SK-N-SH (cell line): Measurements from ENCODE around the gene NR2E3. TPM values are rescaled to one million over a fixed set of nuclear protein-coding genes. Genes with fewer than 3 reads are reported as not detected.

Source experiments
- CTCF ChIA-PET: fragments of 300-600, 350-600 bp; formaldehyde crosslinking; extraction: SDS; loops from one replicate; lab custom pipeline; 2021; lab: Yijun Ruan, JAX
- POLR2A ChIA-PET: fragments of 350-600 bp; sonication (Branson Sonifier 250); formaldehyde crosslinking; extraction: SDS; loops from one replicate; lab custom pipeline; 2020; ENCODE audit warnings: antibody characterized with exemption, inconsistent platforms; lab: Yijun Ruan, JAX
- DNase-seq: peaks from one replicate; pipeline ENCODE4 v3.0.0; 2012
- H2AFZ ChIP-seq: fragments of 200-600 bp; sonication (generic); 2 replicates; pipeline ENCODE4 v1.8.1; 2016; ENCODE audit warnings: antibody characterized with exemption, mild to moderate bottlenecking, low read depth
- H3F3A ChIP-seq: fragments of 200-600 bp; sonication (generic); replicated peaks from 2 replicates; pipeline ENCODE3; 2016; ENCODE audit warnings: antibody characterized with exemption, mild to moderate bottlenecking; ENCODE audit not compliant: insufficient read depth
- H3K27ac ChIP-seq, 2 experiments: fragments of 200-500 bp in 1 of 2; fragments of 200-600 bp in 1 of 2; sonication (Bioruptor generic) in 1 of 2; sonication (generic), shearing (Covaris generic) in 1 of 2; 2 replicates each; pipeline versions ENCODE4 v1.5.1 to v1.6.1; 2014 to 2016; ENCODE audit warnings: low read depth in 2 of 2, inconsistent platforms in 1 of 2, low read length in 1 of 2, mild to moderate bottlenecking in 1 of 2, mixed read lengths in 1 of 2
- H3K27me3 ChIP-seq: fragments of 200-600 bp; sonication (generic), shearing (Covaris generic); 2 replicates; pipeline ENCODE4 v1.6.1; 2016; ENCODE audit warnings: mixed run types; ENCODE audit not compliant: insufficient read depth
- H3K36me3 ChIP-seq, 2 experiments: fragments of 200-500 bp in 1 of 2; fragments of 200-600 bp in 1 of 2; sonication (Bioruptor generic) in 1 of 2; sonication (generic) in 1 of 2; replicated peaks in 1 of 2; 2 replicates each; pipeline versions ENCODE3 to v1.5.1; 2014 to 2016; ENCODE audit warnings: low read length in 1 of 2, mild to moderate bottlenecking in 1 of 2; ENCODE audit not compliant: insufficient read depth in 2 of 2, control insufficient read depth in 1 of 2
- H3K4me1 ChIP-seq, 2 experiments: fragments of 200-500 bp in 1 of 2; fragments of 200-600 bp in 1 of 2; sonication (Bioruptor generic) in 1 of 2; sonication (generic), shearing (Covaris generic) in 1 of 2; 2 replicates each; pipeline versions ENCODE4 v1.5.1 to v1.6.1; 2014 to 2016; ENCODE audit warnings: low read depth in 1 of 2, low read length in 1 of 2, mixed run types in 1 of 2; ENCODE audit not compliant: insufficient read depth in 2 of 2, control insufficient read depth in 1 of 2
- H3K4me2 ChIP-seq: fragments of 200-600 bp; sonication (generic), shearing (Covaris generic); 2 replicates; pipeline ENCODE4 v1.6.1; 2017; ENCODE audit warnings: mixed run types
- H3K4me3 ChIP-seq, 2 experiments: fragments of 200-500 bp in 1 of 2; fragments of 200-600 bp in 1 of 2; sonication (Bioruptor generic) in 1 of 2; sonication (generic), shearing (Covaris generic) in 1 of 2; 2 replicates each; pipeline versions ENCODE4 v1.5.1 to v1.8.1; 2014 to 2016; ENCODE audit warnings: low read depth in 2 of 2, inconsistent platforms in 1 of 2, low read length in 1 of 2, mild to moderate bottlenecking in 1 of 2, mixed read lengths in 1 of 2, moderate library complexity in 1 of 2
- H3K79me2 ChIP-seq: fragments of 200-600 bp; sonication (generic); 2 replicates; pipeline ENCODE4 v1.8.1; 2017; ENCODE audit warnings: mild to moderate bottlenecking; ENCODE audit not compliant: insufficient read depth
- H3K9ac ChIP-seq: fragments of 200-600 bp; sonication (generic); 2 replicates; pipeline ENCODE4 v1.6.1; 2017; ENCODE audit warnings: mixed run types
- H3K9me2 ChIP-seq: fragments of 200-600 bp; sonication (generic); 2 replicates; pipeline ENCODE4 v1.6.1; 2017; ENCODE audit warnings: mixed run types
- H3K9me3 ChIP-seq: fragments of 200-600 bp; sonication (generic); 2 replicates; pipeline ENCODE4 v1.6.1; 2017; ENCODE audit warnings: mixed run types, mild to moderate bottlenecking, moderate library complexity
- H4K20me1 ChIP-seq: fragments of 200-600 bp; sonication (generic); 2 replicates; pipeline ENCODE4 v1.6.1; 2017; ENCODE audit warnings: mild to moderate bottlenecking, mixed run types; ENCODE audit not compliant: insufficient read depth
- CTCF ChIP-seq: fragments of 200-600 bp; sonication (generic); IDR thresholded peaks from 2 replicates; pipeline ENCODE4 v1.6.1; 2017; ENCODE audit warnings: antibody characterized with exemption, mild to moderate bottlenecking, moderate library complexity
- FOXJ3 ChIP-seq: sonication (generic); formaldehyde crosslinking; IDR thresholded peaks from 2 replicates; pipeline ENCODE4 v1.5.1; 2020; ENCODE audit warnings: mild to moderate bottlenecking, missing genetic modification reagents
- GATA2 ChIP-seq: sonication (generic); formaldehyde crosslinking; IDR thresholded peaks from 2 replicates; pipeline ENCODE4 v1.5.0; 2020; ENCODE audit warnings: mild to moderate bottlenecking, missing genetic modification reagents
- JUND ChIP-seq: IDR thresholded peaks from 2 replicates; pipeline ENCODE4 v1.4.0; 2012
- MAX ChIP-seq: IDR thresholded peaks from 2 replicates; pipeline ENCODE4 v1.4.0; 2012; ENCODE audit warnings: low read depth
- NFIC ChIP-seq: IDR thresholded peaks from 2 replicates; pipeline ENCODE4 v1.4.0; 2012; ENCODE audit warnings: borderline replicate concordance
- NRF1 ChIP-seq: IDR thresholded peaks from 2 replicates; pipeline ENCODE4 v1.6.1; 2012; ENCODE audit warnings: low read depth, mild to moderate bottlenecking, low read length
- POLR2AphosphoS5 ChIP-seq: IDR thresholded peaks from 2 replicates; pipeline ENCODE4 v1.6.1; 2012; ENCODE audit warnings: low read depth, low read length
- RCOR1 ChIP-seq: fragments of 150-350 bp; IDR thresholded peaks from 2 replicates; pipeline ENCODE4 v1.6.1; 2017; ENCODE audit warnings: antibody characterized with exemption, low read length
- RFX5 ChIP-seq: IDR thresholded peaks from 2 replicates; pipeline ENCODE4 v1.6.1; 2012; ENCODE audit warnings: mild to moderate bottlenecking, improper control_type of control experiment, low read length
- RXRA ChIP-seq: IDR thresholded peaks from 2 replicates; pipeline ENCODE4 v1.4.0; 2012; ENCODE audit warnings: low read depth, mild to moderate bottlenecking, borderline replicate concordance
- WGBS: methylation state at CpG from one replicate; pipeline ENCODE4 v1.1.6; 2017; ENCODE audit warnings: low lambda C conversion rate; 5-methylcytosine and 5-hydroxymethylcytosine counted together
- polyA plus RNA-seq, 3 experiments: library from polyadenylated mRNA; depleted of rRNA; stranded (reverse); fragments of >200 nt; gene quantifications; 2 replicates each; pipeline ENCODE4 v1.2.3, GENCODE V29; 2012
- TF ChIP-seq, protein P1 (sequence below): IDR thresholded peaks from 2 replicates; pipeline ENCODE4 v1.4.0; 2012; ENCODE audit warnings: low read depth, borderline replicate concordance

NR2E3 gene
- polyA plus RNA-seq, 1 of the 3 experiments (the other 2 are of a cell fraction), result 0.18 TPM

GRCh38 chr15:71801935-71802655 lies 8.3 kb upstream of the NR2E3 start (continued):
- TF ChIP-seq NRF1, result no peak
- no peak for TF ChIP-seq RCOR1
- TF ChIP-seq, all 33 proteins: peak for 0

GRCh38 chr15:71802770-71803169 lies 7.6 kb upstream of the NR2E3 start:
- Histone ChIP-seq H3K4me3 (no peak overlapping the region), H3K4me2 (no peak overlapping the region), H3K9me3 (no peaks in the 10 kb centered on the region), H3K79me2 (no peaks in the 10 kb centered on the region), H3K9ac (no peak overlapping the region), H3K27me3 (no peaks in the 10 kb centered on the region), H3K9me2 (no peaks in the 10 kb centered on the region), H3F3A (peaks cover 3% of the 10 kb centered on the region), H3K36me3 (no peaks in the 10 kb centered on the region), H3K4me1 (peaks cover 16 to 21% of the 10 kb centered on the region in 2 experiments; a peak in 3 of 4 replicates), H2AFZ (no peak overlapping the region), H4K20me1 (no peaks in the 10 kb centered on the region), H3K27ac (no peak overlapping the region)
- WGBS, result 93% methylated on average over 21 of the region's 21 CpGs
- POLR2A ChIA-PET, result no interaction called here
- TF ChIP-seq CTCF, result peak; percentile 50
- no peak for TF ChIP-seq RXRA
- TF ChIP-seq JUND, result no peak
- CTCF ChIA-PET, result interaction anchor here (0.5 to 5.4 kb wide), 13 partner anchors 11 to 414 kb away, joined by 3 to 57 read pairs (median 9); no protein-coding TSS in a partner anchor
- DNase-seq, result no peak

- no peak overlapping the region for H3K27ac ChIP-seq
- H3K9me3 ChIP-seq, result no peaks in the 10 kb centered on the region
- no peaks in the 10 kb centered on the region for H3K79me2 ChIP-seq
- no peak overlapping the region for H3K4me2 ChIP-seq
- DNase-seq, result no peak
- no peaks in the 10 kb centered on the region for H3K36me3 ChIP-seq
- H3K4me3 ChIP-seq, result no peak overlapping the region
- no peaks in the 10 kb centered on the region for H3K27me3 ChIP-seq
- TF ChIP-seq POLR2AphosphoS5, result no peak
- TF ChIP-seq MAX, result no peak
- no peak for TF ChIP-seq RXRA
- TF ChIP-seq GATA2 (CRISPR knock-in tag), result no peak
- TF ChIP-seq, protein P1, sequence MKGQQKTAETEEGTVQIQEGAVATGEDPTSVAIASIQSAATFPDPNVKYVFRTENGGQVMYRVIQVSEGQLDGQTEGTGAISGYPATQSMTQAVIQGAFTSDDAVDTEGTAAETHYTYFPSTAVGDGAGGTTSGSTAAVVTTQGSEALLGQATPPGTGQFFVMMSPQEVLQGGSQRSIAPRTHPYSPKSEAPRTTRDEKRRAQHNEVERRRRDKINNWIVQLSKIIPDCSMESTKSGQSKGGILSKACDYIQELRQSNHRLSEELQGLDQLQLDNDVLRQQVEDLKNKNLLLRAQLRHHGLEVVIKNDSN, result no peak
- no peak for TF ChIP-seq NFIC
- TF ChIP-seq FOXJ3 (CRISPR knock-in tag), result no peak
- no peak for TF ChIP-seq CTCF
- TF ChIP-seq RFX5, result no peak
- H3F3A ChIP-seq, result peaks cover 3% of the 10 kb centered on the region
- POLR2A ChIA-PET, result no interaction called here
- no peak overlapping the region for H3K9ac ChIP-seq
- no peaks in the 10 kb centered on the region for H3K9me2 ChIP-seq
- CTCF ChIA-PET, result interaction anchor here (0.6 to 5.2 kb wide), 7 partner anchors 13 to 419 kb away, joined by 3 to 25 read pairs (median 4); no protein-coding TSS in a partner anchor
- WGBS, result 91% methylated on average over 5 of the region's 5 CpGs
- H3K4me1 ChIP-seq, result peaks cover 21 to 24% of the 10 kb centered on the region in 2 experiments; a peak in 3 of 4 replicates
- no peaks in the 10 kb centered on the region for H4K20me1 ChIP-seq
- H2AFZ ChIP-seq, result no peak overlapping the region
Observed at GRCh38 chr15:71804226-71804625, 6.1 kb upstream of the NR2E3 start.
